Measurements from ENCODE around the gene BBS2.

Gene BBS2

DNA sequence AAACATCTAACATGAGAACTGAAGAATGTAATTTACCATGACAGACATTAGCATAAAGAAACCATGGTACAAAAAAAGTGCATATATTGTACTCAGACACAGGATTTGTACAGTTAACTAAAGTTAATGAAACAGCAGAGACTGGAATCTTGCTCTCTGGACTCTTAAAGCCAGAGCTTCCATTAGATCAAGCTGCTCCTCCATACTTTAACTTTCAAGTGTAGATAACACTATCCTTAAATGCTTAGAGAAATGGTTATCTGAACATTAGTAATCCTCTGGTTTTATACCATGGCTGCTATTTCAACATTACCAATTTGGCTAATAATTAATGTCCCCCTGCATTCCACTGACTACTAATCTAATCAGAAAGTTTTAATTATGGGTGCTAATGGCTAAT, 71.8 kb downstream of the BBS2 start:
- no peak for DNase-seq (ENCODE audit: insufficient read length)
- no peak for FAIRE-seq

DNA sequence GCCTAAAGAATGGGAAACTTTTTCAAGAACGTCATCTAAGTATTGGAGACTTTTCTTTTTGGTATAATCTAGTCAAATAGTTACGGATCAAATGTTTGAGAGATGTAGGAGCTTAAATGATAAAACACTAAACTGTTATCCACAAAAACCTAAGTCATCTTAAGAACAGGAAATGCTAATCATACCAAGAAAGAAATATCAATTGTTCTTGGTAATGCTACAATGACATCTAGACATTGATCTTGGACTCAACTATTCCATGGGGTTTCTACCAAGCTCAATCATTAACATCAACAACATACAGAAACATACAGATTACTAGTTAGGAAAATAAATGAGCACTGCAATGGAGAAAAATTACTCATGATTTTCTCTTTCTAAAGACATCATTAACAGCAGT, 72.5 kb downstream of the BBS2 start:
- DNase-seq (ENCODE audit: insufficient read length) (no peak), FAIRE-seq (no peak)
- TF ChIP-seq POLR2A (IDR thresholded peaks at IDR 0.05; ENCODE audit: low read depth, low read length) (no peak), POLR2AphosphoS5 (IDR thresholded peaks at IDR 0.05; ENCODE audit: low read depth, low read length) (no peak), TAF1 (IDR thresholded peaks at IDR 0.05; ENCODE audit: borderline replicate concordance, low read depth, low read length) (no peak)

More for the DNA sequence above, 71.8 kb downstream of the BBS2 start:
- no peak for TF ChIP-seq POLR2AphosphoS5 (IDR thresholded peaks at IDR 0.05; ENCODE audit: low read depth, low read length)
- no peak for TF ChIP-seq POLR2A (IDR thresholded peaks at IDR 0.05; ENCODE audit: low read depth, low read length)
- no peak for TF ChIP-seq TAF1 (IDR thresholded peaks at IDR 0.05; ENCODE audit: borderline replicate concordance, low read depth, low read length)

DNA sequence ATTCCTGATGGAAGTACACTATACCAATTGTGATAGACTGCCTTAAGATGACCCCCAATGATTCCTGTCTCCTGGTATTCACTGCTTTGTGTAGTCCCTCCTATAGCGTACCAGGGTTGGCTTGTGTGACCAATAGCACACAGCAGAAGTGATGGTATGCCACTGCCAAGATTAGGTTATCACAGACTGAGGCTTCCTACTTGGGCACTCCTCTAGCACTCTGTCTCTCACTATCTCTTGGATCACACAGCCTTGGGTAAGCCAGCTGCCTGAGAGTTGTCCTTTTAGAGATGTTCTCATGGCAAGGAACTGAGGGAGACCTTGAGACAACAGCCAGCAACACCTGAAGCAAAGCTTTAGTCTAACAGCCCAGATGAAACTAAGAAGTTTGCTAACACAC, 81.8 kb downstream of the BBS2 start:
- no peak for FAIRE-seq
- TF ChIP-seq TAF1 (IDR thresholded peaks at IDR 0.05; ENCODE audit: borderline replicate concordance, low read depth, low read length) (no peak), POLR2AphosphoS5 (IDR thresholded peaks at IDR 0.05; ENCODE audit: low read depth, low read length) (no peak), POLR2A (IDR thresholded peaks at IDR 0.05; ENCODE audit: low read depth, low read length) (no peak)
- DNase-seq (ENCODE audit: insufficient read length) = no peak

DNA sequence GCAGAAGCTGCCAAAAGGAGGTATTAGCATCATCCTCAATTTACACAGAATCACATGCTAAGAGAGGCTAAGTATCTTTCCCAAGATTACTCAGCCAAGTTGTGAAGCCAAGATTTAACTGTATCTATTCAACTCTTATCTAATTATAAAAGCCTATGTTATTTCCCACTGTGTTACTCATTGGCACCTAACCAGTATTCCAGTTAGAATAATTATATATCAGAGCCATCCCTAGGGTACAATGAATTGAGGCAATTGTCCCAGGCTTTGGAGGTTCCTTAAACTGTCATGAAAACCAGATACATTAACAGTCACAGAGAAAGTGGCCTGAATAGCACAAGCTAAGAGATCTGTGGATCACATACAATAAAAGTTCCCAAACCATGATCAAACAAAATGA, 83.6 kb downstream of the BBS2 start:
- no peak for DNase-seq (ENCODE audit: insufficient read length)
- TF ChIP-seq POLR2A (IDR thresholded peaks at IDR 0.05; ENCODE audit: low read depth, low read length) = no peak
- no peak for TF ChIP-seq POLR2AphosphoS5 (IDR thresholded peaks at IDR 0.05; ENCODE audit: low read depth, low read length)
- TF ChIP-seq TAF1 (IDR thresholded peaks at IDR 0.05; ENCODE audit: borderline replicate concordance, low read depth, low read length) = no peak
- no peak for FAIRE-seq
